Mesothelial cell of epicardium (in vitro differentiated cells): ENCODE results near the gene FAM219B. TPM values are rescaled to one million over a fixed set of nuclear protein-coding genes. Genes with fewer than 3 reads are reported as not detected.

Experiments used
- DNase-seq, 2 experiments: peaks; one replicate each; pipeline ENCODE4 v3.0.0; 2021; ENCODE audit warnings: low spot score in 2 of 2; ENCODE audit not compliant: unreplicated experiment in 2 of 2
- H3K27ac Mint-ChIP-seq: 2 replicates; pipeline ENCODE4 v1.8.0; 2021; ENCODE audit warnings: mixed read lengths
- H3K27me3 Mint-ChIP-seq: 2 replicates; pipeline ENCODE4 v1.8.0; 2021; ENCODE audit warnings: low read depth, mixed read lengths
- H3K36me3 Mint-ChIP-seq: 2 replicates; pipeline ENCODE4 v1.8.0; 2021; ENCODE audit warnings: mixed read lengths
- H3K4me1 Mint-ChIP-seq: 2 replicates; pipeline ENCODE4 v1.8.0; 2021; ENCODE audit warnings: mixed read lengths
- H3K4me3 Mint-ChIP-seq: 2 replicates; pipeline ENCODE4 v1.8.0; 2021; ENCODE audit warnings: mild to moderate bottlenecking, moderate library complexity, mixed read lengths
- H3K9me3 Mint-ChIP-seq: 2 replicates; pipeline ENCODE4 v1.8.0; 2021; ENCODE audit warnings: mixed read lengths
- total RNA-seq: library from RNA; stranded (reverse); gene quantifications from 3 replicates; pipeline ENCODE4 v1.2.1, GENCODE V29; 2021
- TF ChIP-seq, protein P1 (sequence below): fragments of 200-600 bp; sonication (generic); IDR thresholded peaks from one replicate; pipeline ENCODE4 v1.5.0; 2021; ENCODE audit warnings: antibody characterized with exemption; ENCODE audit not compliant: unreplicated experiment

The FAM219B gene
- total RNA-seq, 1 donor from 2014 or later: 74.1 TPM

DNA sequence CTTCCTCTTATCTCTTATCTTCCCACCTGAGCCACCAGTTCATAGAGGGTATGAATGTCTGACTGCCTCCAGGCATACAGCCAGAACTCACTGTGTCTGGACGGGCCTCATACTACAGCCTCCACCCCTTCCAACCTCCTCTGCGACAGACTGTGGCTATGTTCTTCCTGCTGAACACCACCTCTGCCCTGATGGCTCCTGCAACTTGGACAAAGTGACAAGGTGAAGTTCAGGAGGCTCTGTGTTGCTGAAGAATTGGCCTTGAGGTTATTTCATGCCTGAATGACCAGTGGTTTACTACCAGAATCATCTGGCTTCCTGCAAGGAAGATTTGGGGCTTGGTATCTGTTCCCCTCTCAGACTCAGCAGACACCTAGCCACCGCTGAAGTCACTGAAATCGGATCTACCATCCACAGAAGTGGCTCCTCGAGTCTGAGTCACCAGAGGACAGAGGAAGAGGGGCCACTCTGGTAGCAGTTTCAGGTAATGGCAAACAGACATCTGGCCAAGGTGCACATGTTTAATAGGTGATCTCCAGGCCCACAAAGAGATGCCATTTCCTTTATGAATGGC, 49.5 kb downstream of the FAM219B start:
- Mint-ChIP-seq H3K4me1 (peaks cover 3% of the 10 kb centered on the region), H3K27me3 (no peaks in the 10 kb centered on the region), H3K36me3 (peaks cover 4% of the 10 kb centered on the region), H3K27ac (no peak overlapping the region), H3K9me3 (no peaks in the 10 kb centered on the region), H3K4me3 (no peak overlapping the region)
- no peak for DNase-seq
- TF ChIP-seq, protein P1, sequence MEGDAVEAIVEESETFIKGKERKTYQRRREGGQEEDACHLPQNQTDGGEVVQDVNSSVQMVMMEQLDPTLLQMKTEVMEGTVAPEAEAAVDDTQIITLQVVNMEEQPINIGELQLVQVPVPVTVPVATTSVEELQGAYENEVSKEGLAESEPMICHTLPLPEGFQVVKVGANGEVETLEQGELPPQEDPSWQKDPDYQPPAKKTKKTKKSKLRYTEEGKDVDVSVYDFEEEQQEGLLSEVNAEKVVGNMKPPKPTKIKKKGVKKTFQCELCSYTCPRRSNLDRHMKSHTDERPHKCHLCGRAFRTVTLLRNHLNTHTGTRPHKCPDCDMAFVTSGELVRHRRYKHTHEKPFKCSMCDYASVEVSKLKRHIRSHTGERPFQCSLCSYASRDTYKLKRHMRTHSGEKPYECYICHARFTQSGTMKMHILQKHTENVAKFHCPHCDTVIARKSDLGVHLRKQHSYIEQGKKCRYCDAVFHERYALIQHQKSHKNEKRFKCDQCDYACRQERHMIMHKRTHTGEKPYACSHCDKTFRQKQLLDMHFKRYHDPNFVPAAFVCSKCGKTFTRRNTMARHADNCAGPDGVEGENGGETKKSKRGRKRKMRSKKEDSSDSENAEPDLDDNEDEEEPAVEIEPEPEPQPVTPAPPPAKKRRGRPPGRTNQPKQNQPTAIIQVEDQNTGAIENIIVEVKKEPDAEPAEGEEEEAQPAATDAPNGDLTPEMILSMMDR: no peak

DNA sequence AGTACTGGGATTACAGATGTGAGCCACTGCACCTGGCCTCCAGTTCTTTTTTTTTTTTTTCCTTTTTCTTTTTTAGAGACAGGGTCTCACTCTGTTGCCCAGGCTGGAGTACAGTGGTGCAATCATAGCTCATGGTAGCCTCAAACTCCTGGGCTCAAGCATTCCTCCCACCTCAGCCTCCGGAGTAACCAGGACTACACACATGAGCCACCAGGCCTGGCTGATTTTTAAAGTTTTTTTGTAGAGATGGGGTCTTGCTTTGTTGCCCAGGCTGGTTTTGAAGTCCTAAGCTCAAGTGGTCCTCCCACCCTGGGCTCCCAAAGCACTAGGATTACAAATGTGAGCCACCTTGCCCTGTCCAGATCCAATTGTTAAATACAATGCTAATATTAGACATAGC, 50.1 kb downstream of the FAM219B start:
- peaks cover 4% of the 10 kb centered on the region for H3K36me3 Mint-ChIP-seq
- TF ChIP-seq, protein P1: no peak
- H3K27ac Mint-ChIP-seq: no peak overlapping the region
- no peak for DNase-seq
- H3K27me3 Mint-ChIP-seq: no peaks in the 10 kb centered on the region
- H3K4me1 Mint-ChIP-seq: peaks cover 3% of the 10 kb centered on the region
- H3K9me3 Mint-ChIP-seq: no peaks in the 10 kb centered on the region
- H3K4me3 Mint-ChIP-seq: no peak overlapping the region

DNA sequence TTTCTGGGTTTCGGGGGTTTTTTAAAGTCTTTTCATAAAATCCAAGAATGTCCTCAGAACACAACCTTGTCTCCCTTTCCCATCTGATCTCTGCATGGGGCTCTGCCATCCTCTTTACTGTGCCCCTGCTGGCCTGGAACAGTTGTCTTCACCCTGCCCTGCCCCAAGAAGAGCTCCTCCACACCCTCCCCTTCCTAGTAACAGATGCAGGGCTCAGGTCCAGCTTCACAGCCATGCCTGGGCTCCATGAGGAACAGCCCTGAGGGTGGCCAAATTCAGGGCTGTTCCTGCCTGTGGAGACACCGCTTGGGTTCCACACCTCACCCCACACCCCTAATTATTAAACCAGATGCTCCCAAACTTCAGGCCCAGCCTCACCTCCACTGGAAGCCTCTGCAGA, 50.8 kb downstream of the FAM219B start:
- Mint-ChIP-seq H3K9me3 (no peaks in the 10 kb centered on the region), H3K4me3 (no peak overlapping the region), H3K4me1 (peaks cover 3% of the 10 kb centered on the region), H3K27ac (no peak overlapping the region), H3K36me3 (peaks cover 4% of the 10 kb centered on the region), H3K27me3 (no peaks in the 10 kb centered on the region)
- TF ChIP-seq, protein P1: no peak
- no peak for DNase-seq

- Mint-ChIP-seq H3K27me3 (no peaks in the 10 kb centered on the region), H3K9me3 (no peaks in the 10 kb centered on the region), H3K4me1 (peaks cover 3% of the 10 kb centered on the region), H3K27ac (no peak overlapping the region), H3K36me3 (peaks cover 8% of the 10 kb centered on the region), H3K4me3 (no peak overlapping the region)
- no peak for DNase-seq
- TF ChIP-seq, protein P1: no peak
These were observed 52.1 kb downstream of the FAM219B start for GRCh38 chr15:74854453-74855022.

DNA sequence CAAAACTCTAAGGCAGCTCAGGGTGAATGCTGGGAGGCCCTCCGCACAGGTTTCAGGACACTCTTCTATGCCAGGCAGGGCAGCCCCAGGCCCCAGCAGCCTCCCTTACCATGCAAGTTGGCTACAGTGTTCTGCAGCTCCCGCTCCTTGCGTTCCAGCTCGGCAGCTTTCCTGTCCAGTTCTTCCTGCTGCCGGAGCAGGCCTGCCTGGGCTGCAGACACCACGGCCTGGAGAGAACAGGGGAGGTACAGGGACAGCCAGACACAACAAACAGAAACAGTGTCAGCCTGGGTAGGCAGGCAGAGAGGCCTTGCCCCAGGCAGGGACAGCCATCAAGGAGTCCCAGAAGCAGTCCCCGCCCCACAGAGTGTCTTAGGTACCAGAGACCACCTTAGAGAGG, 54.7 kb downstream of the FAM219B start:
- H3K4me1 Mint-ChIP-seq: peaks cover 1% of the 10 kb centered on the region
- TF ChIP-seq, protein P1: no peak
- no peak overlapping the region for H3K4me3 Mint-ChIP-seq
- no peak for DNase-seq
- H3K27me3 Mint-ChIP-seq: no peaks in the 10 kb centered on the region
- peaks cover 18% of the 10 kb centered on the region for H3K36me3 Mint-ChIP-seq
- H3K27ac Mint-ChIP-seq: no peak overlapping the region
- H3K9me3 Mint-ChIP-seq: no peaks in the 10 kb centered on the region

GRCh38 chr15:74850393-74850792, 56.3 kb downstream of the FAM219B start:
- peaks cover 20% of the 10 kb centered on the region for H3K36me3 Mint-ChIP-seq
- no peaks in the 10 kb centered on the region for H3K4me1 Mint-ChIP-seq
- no peak overlapping the region for H3K4me3 Mint-ChIP-seq
- DNase-seq: no peak
- H3K9me3 Mint-ChIP-seq: no peaks in the 10 kb centered on the region
- TF ChIP-seq, protein P1: no peak
- no peak overlapping the region for H3K27ac Mint-ChIP-seq
- H3K27me3 Mint-ChIP-seq: no peaks in the 10 kb centered on the region
